ENCODE data around the gene PTPRN2.

DNA sequence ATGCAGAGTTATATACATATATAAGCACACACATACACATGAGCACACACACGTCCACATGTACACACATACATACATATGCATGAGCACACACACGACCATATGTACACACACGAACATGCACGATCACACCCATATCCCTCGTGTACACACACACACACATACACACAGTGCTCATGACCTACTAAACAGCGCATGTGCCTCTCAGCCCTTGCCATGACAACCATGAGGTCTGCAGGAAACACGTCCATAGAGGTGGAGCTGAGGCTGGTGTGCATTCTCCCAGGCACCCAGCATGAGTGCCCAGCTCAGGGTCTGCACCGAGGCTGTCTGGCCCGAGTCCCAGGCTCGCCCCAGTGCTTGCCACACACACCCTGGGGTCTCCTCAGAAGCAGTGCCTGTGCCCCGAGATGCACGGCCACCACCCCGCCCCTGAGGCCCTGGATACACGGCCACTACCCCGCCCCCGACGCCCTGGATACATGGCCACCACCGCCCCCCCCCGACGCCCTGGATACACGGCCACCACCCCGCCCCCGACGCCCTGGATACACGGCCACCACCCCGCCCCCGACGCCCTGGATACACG lies 721.2 kb downstream of the PTPRN2 start:
- TF ChIP-seq CTCF (conservative IDR thresholded peaks at IDR 0.05 in 1 of 2, IDR thresholded peaks at IDR 0.05 in 1 of 2; ENCODE audit: extremely low read depth in 1 of 2, insufficient read depth in 1 of 2, low read depth in 1 of 2, low read length in 2 of 2) (no peak), EZH2 (IDR thresholded peaks at IDR 0.05; ENCODE audit: borderline replicate concordance, low read length) (no peak)

All from mammary epithelial cell (primary cell).